Measurements from ENCODE around the gene KRT83.

Gene KRT83

GRCh38 chr12:52268212-52268611 lies 53.0 kb downstream of the KRT83 start:
- FAIRE-seq (no peak), DNase-seq (ENCODE audit: insufficient read length, low spot score) (no peak)

DNA sequence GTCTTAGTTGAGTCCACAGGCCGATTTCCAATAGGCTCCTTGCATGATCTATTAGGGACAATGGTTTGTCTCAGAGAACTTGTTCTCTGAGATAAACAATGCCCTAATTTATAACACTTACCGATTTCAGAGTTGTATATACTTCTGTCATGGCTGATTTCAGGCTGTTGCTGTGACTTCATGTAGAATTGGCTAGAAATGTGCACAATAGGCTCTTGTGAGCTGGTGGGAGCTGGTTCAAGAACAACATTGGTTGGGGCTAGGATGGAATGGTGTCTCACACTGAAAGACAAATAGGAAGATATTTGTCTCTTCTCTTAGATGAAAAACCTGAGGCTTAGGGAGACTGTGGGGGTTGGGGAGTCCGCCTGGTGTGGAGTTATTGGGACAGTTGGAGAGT lies 53.5 kb downstream of the KRT83 start:
- TF ChIP-seq POU2F2 (IDR thresholded peaks at IDR 0.05; ENCODE audit: low read depth, low read length) (no peak), TAF1 (IDR thresholded peaks at IDR 0.05; ENCODE audit: low read depth, low read length) (no peak), SPI1 (IDR thresholded peaks at IDR 0.05; ENCODE audit: low read depth, low read length) (no peak), POLR2A (IDR thresholded peaks at IDR 0.05; ENCODE audit: low read depth, low read length) (no peak), PAX5 (IDR thresholded peaks at IDR 0.05; ENCODE audit: insufficient read depth, low read length, severe bottlenecking) (no peak), POLR2AphosphoS5 (IDR thresholded peaks at IDR 0.05; ENCODE audit: low read depth, low read length) (no peak)
- DNase-seq (ENCODE audit: insufficient read length, low spot score) (no peak), FAIRE-seq (no peak)

More at GRCh38 chr12:52268212-52268611, 53.0 kb downstream of the KRT83 start:
- TF ChIP-seq TAF1 (IDR thresholded peaks at IDR 0.05; ENCODE audit: low read depth, low read length) (no peak), PAX5 (IDR thresholded peaks at IDR 0.05; ENCODE audit: insufficient read depth, low read length, severe bottlenecking) (no peak), POLR2AphosphoS5 (IDR thresholded peaks at IDR 0.05; ENCODE audit: low read depth, low read length) (no peak), POU2F2 (IDR thresholded peaks at IDR 0.05; ENCODE audit: low read depth, low read length) (no peak), SPI1 (IDR thresholded peaks at IDR 0.05; ENCODE audit: low read depth, low read length) (no peak), POLR2A (IDR thresholded peaks at IDR 0.05; ENCODE audit: low read depth, low read length) (no peak)

- FAIRE-seq (no peak), DNase-seq (ENCODE audit: insufficient read length, low spot score) (no peak)
- TF ChIP-seq PAX5 (IDR thresholded peaks at IDR 0.05; ENCODE audit: insufficient read depth, low read length, severe bottlenecking): no peak
- no peak for TF ChIP-seq POLR2AphosphoS5 (IDR thresholded peaks at IDR 0.05; ENCODE audit: low read depth, low read length)
- TF ChIP-seq POLR2A (IDR thresholded peaks at IDR 0.05; ENCODE audit: low read depth, low read length): no peak
- no peak for TF ChIP-seq POU2F2 (IDR thresholded peaks at IDR 0.05; ENCODE audit: low read depth, low read length)
- TF ChIP-seq SPI1 (IDR thresholded peaks at IDR 0.05; ENCODE audit: low read depth, low read length): no peak
- no peak for TF ChIP-seq TAF1 (IDR thresholded peaks at IDR 0.05; ENCODE audit: low read depth, low read length)
Measured at GRCh38 chr12:52267266-52267665, 53.9 kb downstream of the KRT83 start.

GRCh38 chr12:52266514-52266913 lies 54.7 kb downstream of the KRT83 start:
- TF ChIP-seq PAX5 (IDR thresholded peaks at IDR 0.05; ENCODE audit: insufficient read depth, low read length, severe bottlenecking) (no peak), SPI1 (IDR thresholded peaks at IDR 0.05; ENCODE audit: low read depth, low read length) (no peak), TAF1 (IDR thresholded peaks at IDR 0.05; ENCODE audit: low read depth, low read length) (no peak), POLR2A (IDR thresholded peaks at IDR 0.05; ENCODE audit: low read depth, low read length) (no peak), POU2F2 (IDR thresholded peaks at IDR 0.05; ENCODE audit: low read depth, low read length) (no peak), POLR2AphosphoS5 (IDR thresholded peaks at IDR 0.05; ENCODE audit: low read depth, low read length) (no peak)
- no peak for FAIRE-seq
- no peak for DNase-seq (ENCODE audit: insufficient read length, low spot score)

GRCh38 chr12:52264435-52264825 lies 56.8 kb downstream of the KRT83 start:
- FAIRE-seq (no peak), DNase-seq (ENCODE audit: insufficient read length, low spot score) (no peak)
- TF ChIP-seq POU2F2 (IDR thresholded peaks at IDR 0.05; ENCODE audit: low read depth, low read length) (no peak), SPI1 (IDR thresholded peaks at IDR 0.05; ENCODE audit: low read depth, low read length) (no peak), POLR2AphosphoS5 (IDR thresholded peaks at IDR 0.05; ENCODE audit: low read depth, low read length) (no peak), PAX5 (IDR thresholded peaks at IDR 0.05; ENCODE audit: insufficient read depth, low read length, severe bottlenecking) (no peak), TAF1 (IDR thresholded peaks at IDR 0.05; ENCODE audit: low read depth, low read length) (no peak), POLR2A (IDR thresholded peaks at IDR 0.05; ENCODE audit: low read depth, low read length) (no peak)

All from GM12891 (cell line).